ENCODE results near the gene ATOSA.

The ATOSA gene

GRCh38 chr15:52677593-52678467 lies 1.4 kb downstream of the ATOSA start:
- TF ChIP-seq ZFX (IDR thresholded peaks at IDR 0.05; ENCODE audit: borderline replicate concordance), result no peak
- TF ChIP-seq, protein P1, sequence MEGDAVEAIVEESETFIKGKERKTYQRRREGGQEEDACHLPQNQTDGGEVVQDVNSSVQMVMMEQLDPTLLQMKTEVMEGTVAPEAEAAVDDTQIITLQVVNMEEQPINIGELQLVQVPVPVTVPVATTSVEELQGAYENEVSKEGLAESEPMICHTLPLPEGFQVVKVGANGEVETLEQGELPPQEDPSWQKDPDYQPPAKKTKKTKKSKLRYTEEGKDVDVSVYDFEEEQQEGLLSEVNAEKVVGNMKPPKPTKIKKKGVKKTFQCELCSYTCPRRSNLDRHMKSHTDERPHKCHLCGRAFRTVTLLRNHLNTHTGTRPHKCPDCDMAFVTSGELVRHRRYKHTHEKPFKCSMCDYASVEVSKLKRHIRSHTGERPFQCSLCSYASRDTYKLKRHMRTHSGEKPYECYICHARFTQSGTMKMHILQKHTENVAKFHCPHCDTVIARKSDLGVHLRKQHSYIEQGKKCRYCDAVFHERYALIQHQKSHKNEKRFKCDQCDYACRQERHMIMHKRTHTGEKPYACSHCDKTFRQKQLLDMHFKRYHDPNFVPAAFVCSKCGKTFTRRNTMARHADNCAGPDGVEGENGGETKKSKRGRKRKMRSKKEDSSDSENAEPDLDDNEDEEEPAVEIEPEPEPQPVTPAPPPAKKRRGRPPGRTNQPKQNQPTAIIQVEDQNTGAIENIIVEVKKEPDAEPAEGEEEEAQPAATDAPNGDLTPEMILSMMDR (IDR thresholded peaks at IDR 0.05), result no peak
- peak overlapping the region; percentile 92 for H3K27ac ChIP-seq

DNA sequence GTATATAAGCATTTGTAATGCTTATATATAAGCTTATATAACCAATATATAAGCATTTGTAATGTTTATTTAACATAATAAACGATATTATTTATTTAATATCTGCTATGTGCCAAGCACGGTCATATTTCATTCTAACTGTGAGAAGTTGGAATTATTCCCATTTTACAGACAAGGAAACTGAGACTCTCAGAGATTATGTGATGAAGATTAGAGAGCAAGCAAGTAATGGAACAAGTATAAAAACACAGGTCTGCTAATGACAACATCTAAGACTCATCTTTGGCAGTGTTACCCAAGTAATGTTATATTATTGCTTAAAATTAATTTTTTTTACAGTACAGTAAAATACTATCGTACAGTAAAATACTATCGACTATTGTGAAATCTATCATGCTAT lies 4.4 kb downstream of the ATOSA start:
- TF ChIP-seq, protein P1 (IDR thresholded peaks at IDR 0.05), result no peak
- no peak for TF ChIP-seq ZFX (IDR thresholded peaks at IDR 0.05; ENCODE audit: borderline replicate concordance)
- H3K27ac ChIP-seq, result no peak overlapping the region

DNA sequence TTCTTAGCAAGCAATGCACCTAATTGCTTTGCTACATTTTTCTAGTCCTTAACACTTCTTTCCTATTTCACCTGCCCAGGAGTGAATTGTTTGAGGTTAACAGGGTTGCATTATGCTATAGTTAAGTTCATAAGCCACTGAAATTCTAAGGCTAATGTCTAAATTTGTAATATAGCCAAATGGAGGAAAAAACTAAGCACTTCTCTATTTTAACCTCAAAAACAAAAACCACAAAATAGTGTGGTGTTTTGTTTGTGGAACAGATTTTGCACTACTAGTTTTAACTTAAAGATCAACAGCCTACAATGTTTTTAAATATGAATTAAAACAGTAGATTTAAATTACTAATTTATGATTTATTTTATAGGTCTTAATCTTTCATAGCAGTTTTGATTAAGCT lies 5.5 kb downstream of the ATOSA start:
- no peak overlapping the region for H3K27ac ChIP-seq
- TF ChIP-seq, protein P1 (IDR thresholded peaks at IDR 0.05), result no peak
- no peak for TF ChIP-seq ZFX (IDR thresholded peaks at IDR 0.05; ENCODE audit: borderline replicate concordance)

DNA sequence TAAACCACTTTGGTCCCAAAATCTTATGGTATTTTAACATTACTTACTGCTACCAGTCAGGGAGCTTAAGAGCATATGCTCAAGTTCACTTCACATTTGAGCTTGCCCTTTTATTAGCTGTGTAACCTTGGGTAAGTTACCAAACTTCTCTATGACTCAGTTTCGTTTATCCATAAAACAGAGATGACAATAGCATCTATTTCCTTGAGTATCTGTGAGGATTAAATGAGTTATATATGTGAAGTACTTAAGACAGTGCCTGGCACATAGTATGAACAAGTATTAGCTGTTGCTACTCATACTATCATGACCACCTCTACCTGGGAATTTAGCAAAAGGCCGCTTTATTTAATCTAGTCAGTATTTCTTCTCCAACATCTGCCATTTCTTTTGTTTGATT lies 5.9 kb downstream of the ATOSA start:
- no peak overlapping the region for H3K27ac ChIP-seq
- TF ChIP-seq, protein P1 (IDR thresholded peaks at IDR 0.05), result no peak
- TF ChIP-seq ZFX (IDR thresholded peaks at IDR 0.05; ENCODE audit: borderline replicate concordance), result no peak

- no peak for TF ChIP-seq ZFX (IDR thresholded peaks at IDR 0.05; ENCODE audit: borderline replicate concordance)
- TF ChIP-seq, protein P1 (IDR thresholded peaks at IDR 0.05), result no peak
- no peak overlapping the region for H3K27ac ChIP-seq
These were observed 6.5 kb downstream of the ATOSA start for GRCh38 chr15:52672661-52673060.

- H3K27ac ChIP-seq, result no peak overlapping the region
- TF ChIP-seq, protein P1 (IDR thresholded peaks at IDR 0.05), result no peak
- no peak for TF ChIP-seq ZFX (IDR thresholded peaks at IDR 0.05; ENCODE audit: borderline replicate concordance)
These were observed 9.1 kb downstream of the ATOSA start for GRCh38 chr15:52670087-52670486.

- no peak for TF ChIP-seq ZFX (IDR thresholded peaks at IDR 0.05; ENCODE audit: borderline replicate concordance)
- TF ChIP-seq, protein P1 (IDR thresholded peaks at IDR 0.05), result no peak
- H3K27ac ChIP-seq, result no peak overlapping the region
These were observed 11.1 kb downstream of the ATOSA start for GRCh38 chr15:52668133-52668532.

All from 22Rv1 (cell line).